UCSD-AML1 (cell line): ENCODE measurements around the gene ST7.
"Not testable (repeated sequence)": the region's sequence is repeated elsewhere in the genome, so short reads cannot be mapped to it uniquely, and the experiment has no call there.

ENCODE experiments used
- DNase-seq: peaks from one replicate; lab custom pipeline; 2025; ENCODE audit not compliant: unreplicated experiment; lab: John Stamatoyannopoulos, UW

The ST7 gene

DNA sequence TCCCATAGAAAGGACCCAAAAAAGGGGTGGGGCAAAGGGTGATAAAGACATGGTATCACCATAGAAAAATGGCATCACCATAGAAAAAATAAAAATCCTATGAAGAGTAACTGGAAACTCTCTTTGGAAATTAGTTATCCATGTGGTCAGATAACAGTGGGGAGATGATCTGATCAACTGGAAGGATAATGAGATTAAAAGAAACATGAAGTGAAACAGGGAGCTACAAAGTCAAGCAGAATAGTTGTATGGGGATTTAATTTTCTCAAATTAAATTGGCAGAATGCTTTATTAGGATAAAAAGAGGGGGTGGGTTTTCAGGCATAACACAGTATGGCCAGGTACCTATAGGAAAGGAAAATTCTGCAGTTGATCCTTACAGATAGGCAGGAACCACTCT lies 258.3 kb downstream of the ST7 start:
- DNase-seq: no peak

DNA sequence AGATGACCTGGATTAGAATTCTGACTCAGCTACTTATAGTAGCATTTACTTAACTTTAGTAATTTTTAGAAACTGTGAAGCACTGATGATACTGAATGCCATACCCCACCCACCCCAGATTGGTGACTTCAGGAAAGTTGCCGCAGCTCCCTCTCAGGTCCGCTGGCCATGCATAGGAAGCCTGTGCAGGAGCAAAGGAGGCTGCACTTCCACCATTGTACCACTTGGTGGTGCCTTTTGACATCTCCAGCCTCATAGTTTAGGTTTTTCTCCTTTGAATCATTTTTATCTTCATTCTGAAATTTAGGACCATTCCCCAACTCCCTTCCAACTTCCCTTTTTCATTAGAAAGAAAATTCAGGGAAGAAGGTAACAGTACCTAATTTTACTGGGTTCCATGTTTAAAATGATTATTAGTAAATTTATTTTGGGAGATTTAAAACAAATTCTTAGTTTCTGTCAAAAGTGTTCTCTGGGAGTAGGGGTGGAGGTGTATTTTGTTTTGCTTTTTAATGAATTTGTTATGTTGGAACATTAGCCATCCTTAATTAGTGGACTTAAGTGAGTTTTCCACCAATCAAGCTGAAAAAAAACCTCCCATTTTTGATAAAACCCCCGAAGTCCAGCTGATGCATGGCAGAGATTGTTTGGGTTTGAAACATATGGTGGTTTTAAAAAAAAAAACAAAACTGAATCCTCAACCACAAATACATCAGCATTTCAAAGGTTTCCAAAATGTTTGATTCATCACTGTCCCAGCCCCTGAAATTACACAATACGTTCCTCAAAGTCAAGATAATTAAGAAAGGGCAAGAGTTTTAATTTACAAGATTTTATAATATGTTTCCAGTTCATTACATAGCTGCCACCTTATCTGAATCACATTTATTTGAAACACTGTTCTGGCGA lies 259.9 kb downstream of the ST7 start:
- peak; percentile 18 for DNase-seq

GRCh38 chr7:117216010-117216409 lies 262.7 kb downstream of the ST7 start:
- no peak for DNase-seq

- no peak for DNase-seq
Observed at GRCh38 chr7:117216436-117217069, 263.3 kb downstream of the ST7 start.

- DNase-seq: no peak
Observed at GRCh38 chr7:117217106-117218035, 264.1 kb downstream of the ST7 start.

DNA sequence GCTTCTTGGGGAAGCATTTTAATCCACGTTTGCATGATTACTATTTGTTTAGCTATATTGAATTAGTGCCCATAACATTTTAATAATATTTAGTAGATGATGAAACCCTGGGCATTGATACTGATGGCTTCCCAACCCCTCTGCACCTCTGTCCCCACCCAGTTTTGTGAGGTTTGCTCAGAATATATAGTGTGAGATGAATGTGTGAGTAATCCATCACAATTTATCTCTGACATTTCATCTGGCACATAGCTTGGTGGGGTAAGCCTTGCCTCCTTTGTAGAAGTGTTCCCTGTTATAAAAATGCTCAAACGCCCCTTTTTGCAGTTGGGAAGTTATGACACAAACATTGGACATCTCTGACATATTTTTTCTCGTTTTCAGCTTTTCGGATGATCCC lies 265.4 kb downstream of the ST7 start:
- no peak for DNase-seq

DNA sequence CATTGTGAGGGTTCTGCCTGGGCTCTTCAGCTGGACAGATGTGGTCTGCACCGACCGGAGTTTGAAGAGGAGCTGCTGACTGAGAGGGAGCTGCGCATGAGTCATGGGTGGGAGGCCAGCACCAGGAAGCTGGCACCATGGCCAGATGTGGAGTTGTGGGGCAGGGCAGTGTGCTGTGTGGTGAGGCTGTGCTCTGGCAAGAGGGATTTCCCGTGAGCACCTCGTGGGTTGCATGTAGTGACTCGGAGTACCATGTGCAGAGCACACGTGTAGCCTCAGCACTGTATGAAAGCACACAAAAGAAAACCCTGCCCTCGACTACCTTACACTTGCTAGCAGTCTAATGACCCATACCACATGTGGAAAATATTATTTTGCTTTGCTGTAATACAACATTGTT lies 266.2 kb downstream of the ST7 start:
- no peak for DNase-seq

DNA sequence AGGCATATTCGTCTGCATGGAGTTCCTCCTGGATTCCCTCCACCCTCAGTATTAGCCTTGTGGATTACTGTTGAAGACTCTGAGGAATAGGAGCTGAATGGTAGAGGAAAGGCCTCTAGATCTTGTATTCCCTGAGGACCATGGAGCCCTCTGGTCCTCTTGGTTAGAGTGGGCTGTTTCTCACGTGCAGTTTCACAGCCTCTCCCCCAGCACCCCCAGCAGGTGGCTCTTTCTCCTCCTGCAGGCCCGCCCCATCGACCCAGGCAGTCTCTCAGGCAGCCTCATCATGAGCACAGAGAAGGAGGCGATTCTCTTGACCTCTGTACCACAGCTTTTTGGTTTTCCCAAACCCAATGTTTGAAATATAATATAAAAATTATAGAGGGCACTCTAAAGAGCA lies 267.5 kb downstream of the ST7 start:
- no peak for DNase-seq

GRCh38 chr7:117225536-117225935 lies 272.2 kb downstream of the ST7 start:
- DNase-seq: no peak

GRCh38 chr7:117227091-117227490 lies 273.8 kb downstream of the ST7 start:
- no peak for DNase-seq

- no peak for DNase-seq
Observed at GRCh38 chr7:117229350-117229749, 276.0 kb downstream of the ST7 start.

GRCh38 chr7:117230276-117231046 lies 277.2 kb downstream of the ST7 start:
- no peak for DNase-seq

DNA sequence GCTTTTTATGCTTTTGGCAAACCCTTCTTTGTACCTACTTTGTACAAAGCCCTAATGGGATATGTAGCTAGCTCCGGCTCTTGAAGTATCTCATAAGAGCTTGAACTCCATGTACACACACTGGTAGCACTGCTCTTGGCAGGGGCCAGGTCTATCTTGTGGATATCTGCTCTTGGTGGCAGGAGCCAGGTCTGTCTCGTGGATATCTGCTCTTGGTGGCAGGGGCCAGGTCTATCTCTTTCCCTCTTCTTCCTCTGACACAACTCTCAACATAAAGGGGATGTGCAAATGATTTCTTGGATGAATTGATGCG lies 277.7 kb downstream of the ST7 start:
- DNase-seq: no peak

DNA sequence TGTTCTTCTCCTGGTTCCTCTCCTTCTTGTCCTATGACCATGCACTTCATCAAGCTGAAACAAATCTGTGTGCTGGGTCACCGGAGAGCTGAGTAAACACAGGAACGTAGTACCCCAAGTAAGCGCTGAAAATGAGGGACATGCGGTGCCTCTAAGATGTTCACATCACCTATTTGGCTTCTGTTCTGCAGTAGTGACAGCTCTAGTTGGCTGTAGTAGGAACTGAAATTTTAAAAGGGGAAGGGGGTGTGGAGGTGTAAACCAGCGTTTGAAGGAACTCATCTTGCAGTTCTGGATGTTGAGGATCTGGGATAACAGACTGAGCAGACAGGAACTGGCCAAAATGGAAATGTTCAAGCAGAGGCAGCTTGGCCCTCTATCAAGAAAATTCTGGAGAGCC lies 284.3 kb downstream of the ST7 start:
- DNase-seq: no peak

- DNase-seq: no peak
Observed at GRCh38 chr7:117238472-117238871, 285.2 kb downstream of the ST7 start.

DNA sequence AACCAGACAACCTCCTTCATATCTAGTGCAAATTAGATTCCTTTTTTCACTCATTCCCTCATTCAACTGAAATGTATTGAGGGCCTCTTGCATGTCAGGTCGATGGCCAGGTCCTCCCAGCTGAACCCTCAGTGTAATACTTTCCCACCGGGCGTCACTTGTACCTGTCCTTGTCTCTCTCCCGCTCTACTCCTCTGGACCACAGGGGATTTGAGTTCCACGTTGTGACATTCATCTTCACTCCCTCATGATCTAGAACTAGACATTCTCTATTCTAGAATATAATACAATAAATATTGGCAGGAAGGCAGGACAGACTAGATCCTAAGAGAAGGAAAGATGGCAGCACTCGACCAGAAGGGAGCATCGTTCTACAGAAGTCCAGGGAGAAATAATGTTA lies 285.6 kb downstream of the ST7 start:
- DNase-seq: no peak

GRCh38 chr7:117241088-117241487 lies 287.8 kb downstream of the ST7 start:
- DNase-seq: no peak

DNA sequence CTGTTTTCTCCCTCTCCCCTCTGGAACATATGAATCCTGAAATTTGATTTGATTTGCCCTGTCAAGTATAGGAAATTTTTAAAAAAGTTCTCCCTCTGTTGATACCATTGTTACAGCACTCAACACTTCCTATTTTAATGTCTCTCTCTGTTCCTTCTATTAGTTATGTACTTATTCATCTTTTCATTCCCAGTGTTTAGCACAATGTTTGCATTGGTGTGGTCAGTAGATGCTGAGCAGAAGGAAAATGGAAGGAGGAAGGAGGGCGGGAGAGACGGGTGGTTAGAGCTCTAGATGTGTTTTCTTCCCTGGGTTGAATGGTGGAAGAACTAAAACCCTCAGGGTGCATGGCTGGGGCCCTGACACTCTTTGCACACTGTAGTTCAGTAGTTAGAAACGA lies 290.1 kb downstream of the ST7 start:
- DNase-seq: no peak

DNA sequence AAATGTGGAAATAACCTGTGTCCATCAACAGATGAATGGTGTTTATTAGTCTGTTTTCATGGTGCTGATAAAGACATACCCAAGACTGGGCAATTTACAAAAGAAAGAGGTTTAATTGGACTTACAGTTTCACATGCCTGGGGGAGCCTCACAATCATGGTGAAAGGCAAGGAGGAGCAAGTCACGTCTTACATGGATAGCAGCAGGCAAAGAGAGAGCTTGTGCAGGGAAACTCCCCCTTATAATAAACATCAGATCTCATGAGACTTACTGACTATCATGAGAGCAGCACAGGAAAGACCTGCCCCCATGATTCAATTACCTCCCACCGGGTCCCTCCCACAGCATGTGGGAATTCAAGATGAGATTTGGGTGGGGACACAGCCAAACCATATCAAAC lies 292.4 kb downstream of the ST7 start:
- not testable (repeated sequence) for DNase-seq

DNA sequence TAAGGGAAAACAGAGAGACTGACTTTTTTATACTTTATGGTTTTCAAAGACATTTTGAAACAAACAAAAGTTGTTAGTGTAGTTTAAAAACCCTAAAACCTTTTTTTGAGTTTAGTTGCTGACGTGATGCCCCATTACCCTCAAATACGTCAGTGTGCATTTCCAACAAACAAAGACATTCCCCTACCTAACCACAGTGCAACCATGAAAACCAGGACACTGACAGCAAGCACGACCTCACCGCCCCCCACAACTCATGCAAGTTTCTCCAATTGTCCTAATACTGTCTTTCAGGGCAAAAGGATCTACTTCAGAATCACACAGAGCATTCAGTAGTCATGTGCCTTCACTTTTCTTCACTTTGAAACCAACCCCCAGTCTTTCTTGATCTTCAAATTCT lies 294.5 kb downstream of the ST7 start:
- DNase-seq: no peak

GRCh38 chr7:117248829-117249228 lies 295.5 kb downstream of the ST7 start:
- no peak for DNase-seq
